Stimulated activated CD8-positive, alpha-beta memory T cell treated with anti-CD3 and anti-CD28 coated beads, Interleukin-15, amount 100 ng/mL, for 1 hour (primary cell): ENCODE data around the gene UCP2.

Experiments
- DNase-seq: peaks from one replicate; pipeline ENCODE4 v3.0.0-alpha.2; 2020; ENCODE audit warnings: low read depth

The UCP2 gene

GRCh38 chr11:74009675-74010305 lies 27.1 kb upstream of the UCP2 start:
- no peak for DNase-seq

DNA sequence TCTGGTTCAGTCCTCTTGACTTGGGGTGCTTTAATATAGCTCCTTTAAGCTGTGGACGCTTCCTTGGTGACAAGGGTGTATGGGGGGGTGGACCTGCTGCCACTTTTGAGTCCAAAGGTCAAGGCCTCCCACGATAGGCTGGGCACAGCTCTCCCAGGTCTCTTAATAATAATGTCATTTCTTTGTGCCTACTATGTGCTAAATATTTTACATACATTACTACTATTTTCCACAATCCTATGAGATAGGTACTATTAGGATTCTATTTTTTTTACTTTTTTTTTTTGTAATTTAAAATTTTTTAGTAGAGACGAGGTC lies 26.5 kb upstream of the UCP2 start:
- DNase-seq, result no peak

GRCh38 chr11:74008373-74009229 lies 26.0 kb upstream of the UCP2 start, which contains the start of gene UCP3:
Gene UCP3, minus strand, starts transcription at chr11:74009085. Its CDS starts 2,043 bp downstream, at chr11:74007042.
- no peak for DNase-seq

GRCh38 chr11:74007691-74008372 lies 25.2 kb upstream of the UCP2 start:
- no peak for DNase-seq

- DNase-seq, result no peak
Observed at GRCh38 chr11:74006743-74007304, 24.2 kb upstream of the UCP2 start.

DNA sequence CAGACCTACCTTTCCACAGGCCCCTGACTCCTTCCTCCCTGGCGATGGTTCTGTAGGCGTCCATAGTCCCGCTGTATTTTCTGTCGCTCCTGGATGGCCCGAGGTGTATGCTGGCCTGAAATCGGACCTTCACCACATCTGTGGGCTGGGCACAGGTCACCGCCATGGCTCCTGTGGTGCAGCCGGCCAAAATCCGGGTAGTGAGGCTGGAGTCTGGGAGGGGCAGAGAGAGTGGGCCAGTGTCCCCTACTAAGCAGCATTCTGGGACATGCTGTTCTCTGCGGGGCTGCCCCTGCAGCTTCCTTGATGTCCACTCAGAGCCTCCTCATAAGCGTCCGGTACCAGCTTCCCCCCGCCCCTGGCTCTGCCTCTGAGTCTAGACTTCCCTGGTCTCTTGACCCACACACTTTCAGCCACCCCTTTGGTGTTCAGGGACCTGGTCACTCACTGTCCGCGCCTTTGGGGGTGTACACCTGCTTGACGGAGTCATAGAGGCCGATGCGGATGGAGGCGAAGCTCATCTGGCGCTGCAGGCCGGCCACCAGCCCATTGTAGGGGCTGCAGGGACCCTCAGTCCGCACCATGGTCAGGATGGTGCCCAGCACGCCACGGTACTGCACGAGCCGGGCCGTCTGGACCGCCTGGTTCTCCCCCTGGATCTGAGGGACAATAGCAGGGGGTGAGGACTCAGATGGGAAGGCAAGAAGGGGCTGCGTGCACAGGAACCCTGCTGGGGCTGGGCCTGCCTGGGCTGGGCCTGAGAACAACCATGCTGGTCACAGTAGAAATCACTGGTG lies 23.3 kb upstream of the UCP2 start:
- no peak for DNase-seq

- peak; percentile 69 for DNase-seq
Observed at GRCh38 chr11:74004759-74005615, 22.3 kb upstream of the UCP2 start.

- DNase-seq, result no peak
Observed at GRCh38 chr11:74004046-74004695, 21.5 kb upstream of the UCP2 start.

- no peak for DNase-seq
Observed at GRCh38 chr11:74002832-74003231, 20.2 kb upstream of the UCP2 start.

GRCh38 chr11:74001822-74002286 lies 19.2 kb upstream of the UCP2 start:
- no peak for DNase-seq

- DNase-seq, result no peak
Observed at GRCh38 chr11:74000307-74001133, 17.9 kb upstream of the UCP2 start.

GRCh38 chr11:73999581-74000306 lies 17.1 kb upstream of the UCP2 start:
- no peak for DNase-seq

DNA sequence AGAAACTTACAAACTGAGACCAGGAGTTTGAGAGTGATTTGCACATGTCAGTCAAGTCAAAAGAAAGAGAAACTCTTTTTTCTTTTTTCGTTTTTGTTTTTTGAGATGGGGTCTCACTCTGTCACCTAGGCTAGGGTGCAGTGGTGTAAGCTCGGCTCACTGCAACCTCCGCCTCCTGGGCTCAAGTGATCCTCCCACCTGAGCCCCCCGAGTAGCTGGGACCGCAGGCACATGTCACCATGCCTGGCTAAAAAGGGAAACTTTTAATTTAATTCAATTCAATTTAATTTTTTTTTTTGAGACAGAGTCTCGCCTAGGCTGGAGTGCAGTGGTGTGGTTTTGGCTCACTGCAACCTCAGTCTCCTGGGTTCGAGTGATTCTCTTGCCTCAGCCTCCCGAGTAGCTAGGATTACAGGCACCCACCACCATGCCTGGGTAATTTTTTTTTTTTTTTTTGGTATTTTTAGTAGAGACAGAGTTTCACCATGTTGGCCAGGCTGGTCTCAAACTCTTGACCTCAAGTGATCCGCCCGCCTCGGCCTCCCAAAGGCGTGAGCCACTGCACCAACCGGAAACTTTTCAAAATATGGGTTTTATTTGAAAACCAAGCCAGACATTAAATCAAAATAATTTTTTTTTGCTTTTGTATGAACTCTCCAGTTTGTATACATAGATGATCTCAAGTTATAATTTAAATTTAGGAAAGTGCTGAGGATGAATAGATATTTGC lies 16.4 kb upstream of the UCP2 start:
- DNase-seq, result no peak

DNA sequence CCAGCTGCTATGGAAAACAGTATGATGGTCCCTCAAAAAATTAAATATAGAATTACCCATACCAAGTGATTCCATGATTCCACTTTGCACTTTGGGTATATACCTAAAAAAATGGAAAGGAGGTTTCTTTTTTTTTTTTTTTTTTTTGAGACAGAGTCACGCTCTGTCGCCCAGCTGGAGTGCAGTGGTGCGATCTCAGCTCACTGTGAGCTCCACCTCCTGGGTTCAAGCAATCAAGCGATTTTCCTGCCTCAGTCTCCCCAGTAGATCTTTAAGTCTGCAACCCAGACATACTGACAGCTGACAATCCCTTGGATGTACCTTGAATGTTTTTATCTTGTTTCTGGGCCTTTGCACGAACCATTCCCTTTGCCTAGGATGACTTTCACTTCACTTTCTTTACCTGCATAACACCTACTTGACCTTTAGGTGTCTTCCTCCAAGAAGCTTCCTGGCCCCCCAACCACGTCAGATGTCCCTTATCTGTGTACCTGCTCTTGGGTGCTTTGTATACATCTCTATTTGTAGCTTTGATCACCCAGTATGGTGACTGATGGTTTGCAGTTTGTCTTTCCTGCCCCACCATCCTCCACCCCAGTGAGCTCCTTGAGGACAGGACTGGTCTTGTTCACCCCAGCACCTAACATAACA lies 14.6 kb upstream of the UCP2 start:
- DNase-seq, result no peak

- no peak for DNase-seq
Observed at GRCh38 chr11:73996161-73996747, 13.6 kb upstream of the UCP2 start.

GRCh38 chr11:73995731-73996130 lies 13.1 kb upstream of the UCP2 start:
- DNase-seq, result no peak

DNA sequence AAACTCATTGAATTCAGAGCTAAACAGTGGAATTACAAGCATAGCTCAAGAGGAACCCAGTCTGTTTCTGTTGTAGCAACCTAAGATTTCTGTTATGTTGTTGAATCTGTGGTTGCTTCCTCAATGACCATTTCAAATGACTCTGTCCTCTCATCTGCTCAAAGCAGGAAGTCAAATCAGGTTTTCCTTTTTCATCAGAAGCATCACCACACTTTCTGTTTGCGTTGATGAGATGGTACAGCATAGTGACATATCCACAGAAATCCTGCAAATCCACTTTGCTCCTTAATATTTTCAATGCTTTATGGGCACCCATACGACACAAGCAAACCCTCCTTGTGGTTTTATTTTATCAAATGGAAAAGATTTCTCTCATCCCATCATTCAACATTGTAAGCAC lies 12.6 kb upstream of the UCP2 start:
- no peak for DNase-seq
